ENCODE measurements around the gene NME8.
"Not testable (repeated sequence)": the region's sequence is repeated elsewhere in the genome, so short reads cannot be mapped to it uniquely, and the experiment has no call there.

The NME8 gene, protein sequence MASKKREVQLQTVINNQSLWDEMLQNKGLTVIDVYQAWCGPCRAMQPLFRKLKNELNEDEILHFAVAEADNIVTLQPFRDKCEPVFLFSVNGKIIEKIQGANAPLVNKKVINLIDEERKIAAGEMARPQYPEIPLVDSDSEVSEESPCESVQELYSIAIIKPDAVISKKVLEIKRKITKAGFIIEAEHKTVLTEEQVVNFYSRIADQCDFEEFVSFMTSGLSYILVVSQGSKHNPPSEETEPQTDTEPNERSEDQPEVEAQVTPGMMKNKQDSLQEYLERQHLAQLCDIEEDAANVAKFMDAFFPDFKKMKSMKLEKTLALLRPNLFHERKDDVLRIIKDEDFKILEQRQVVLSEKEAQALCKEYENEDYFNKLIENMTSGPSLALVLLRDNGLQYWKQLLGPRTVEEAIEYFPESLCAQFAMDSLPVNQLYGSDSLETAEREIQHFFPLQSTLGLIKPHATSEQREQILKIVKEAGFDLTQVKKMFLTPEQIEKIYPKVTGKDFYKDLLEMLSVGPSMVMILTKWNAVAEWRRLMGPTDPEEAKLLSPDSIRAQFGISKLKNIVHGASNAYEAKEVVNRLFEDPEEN

DNA sequence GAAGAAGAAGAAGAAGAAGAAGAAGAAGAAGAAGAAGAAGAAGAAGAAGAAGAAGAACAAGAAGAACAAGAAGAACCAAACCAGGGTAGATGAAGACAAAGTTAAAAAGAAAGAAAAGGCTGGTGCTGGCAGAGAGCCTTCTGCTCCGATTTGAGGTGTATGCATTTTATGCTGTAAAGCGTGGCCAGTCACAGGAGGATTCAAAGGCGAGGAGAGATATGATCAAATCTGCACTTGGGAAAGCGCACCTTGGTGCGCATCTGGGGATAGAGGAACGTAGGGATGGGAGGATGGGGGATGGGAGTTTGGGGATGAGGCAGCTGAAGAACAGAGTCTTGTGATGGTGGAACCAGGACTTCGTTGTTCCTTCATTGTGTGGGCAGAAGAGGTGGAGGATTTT, at the start of gene NME8:
Gene NME8 (plus strand): TSS at position 301 of the 400 bp plus-strand sequence. CDS start 1,670 bp downstream, outside the sequence.
- FAIRE-seq, result no peak

DNA sequence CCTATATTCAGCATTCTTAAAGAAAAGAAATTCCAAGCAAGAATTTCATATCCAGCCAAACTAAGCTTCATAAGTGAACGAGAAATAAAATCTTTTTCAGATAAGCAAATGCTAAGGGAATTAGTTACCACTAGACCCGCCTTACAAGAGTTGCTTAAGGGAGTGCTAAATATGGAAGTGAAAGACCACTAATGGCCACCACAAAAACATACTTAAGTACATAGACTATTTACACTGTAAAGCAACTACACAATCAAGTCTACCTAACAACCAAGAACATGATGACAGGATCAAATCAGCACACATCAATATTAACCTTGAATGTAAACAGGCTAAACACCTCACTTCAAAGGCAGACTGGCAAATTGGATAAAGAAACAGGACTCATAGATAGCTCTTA, 42.2 kb upstream of the NME8 start:
- no peak for FAIRE-seq

DNA sequence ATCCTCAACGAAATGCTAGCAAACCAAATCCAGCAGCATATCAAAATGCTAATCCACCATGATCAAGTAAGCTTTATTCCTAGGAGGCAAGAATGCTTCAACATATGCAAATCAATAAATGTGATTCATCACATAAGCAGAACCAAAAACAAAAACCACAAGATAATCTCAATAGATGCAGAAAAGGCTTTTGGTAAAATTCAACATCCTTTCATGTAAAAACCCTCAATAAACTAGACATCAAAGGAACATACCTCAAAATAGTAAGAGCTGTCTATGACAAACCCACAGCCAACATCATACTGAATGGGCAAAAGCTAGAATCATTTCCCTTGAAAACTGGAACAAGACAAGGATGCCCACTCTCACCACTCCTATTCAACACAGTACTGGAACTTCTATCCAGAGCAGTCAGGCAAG, 36.2 kb upstream of the NME8 start:
- FAIRE-seq, result not testable (repeated sequence)

DNA sequence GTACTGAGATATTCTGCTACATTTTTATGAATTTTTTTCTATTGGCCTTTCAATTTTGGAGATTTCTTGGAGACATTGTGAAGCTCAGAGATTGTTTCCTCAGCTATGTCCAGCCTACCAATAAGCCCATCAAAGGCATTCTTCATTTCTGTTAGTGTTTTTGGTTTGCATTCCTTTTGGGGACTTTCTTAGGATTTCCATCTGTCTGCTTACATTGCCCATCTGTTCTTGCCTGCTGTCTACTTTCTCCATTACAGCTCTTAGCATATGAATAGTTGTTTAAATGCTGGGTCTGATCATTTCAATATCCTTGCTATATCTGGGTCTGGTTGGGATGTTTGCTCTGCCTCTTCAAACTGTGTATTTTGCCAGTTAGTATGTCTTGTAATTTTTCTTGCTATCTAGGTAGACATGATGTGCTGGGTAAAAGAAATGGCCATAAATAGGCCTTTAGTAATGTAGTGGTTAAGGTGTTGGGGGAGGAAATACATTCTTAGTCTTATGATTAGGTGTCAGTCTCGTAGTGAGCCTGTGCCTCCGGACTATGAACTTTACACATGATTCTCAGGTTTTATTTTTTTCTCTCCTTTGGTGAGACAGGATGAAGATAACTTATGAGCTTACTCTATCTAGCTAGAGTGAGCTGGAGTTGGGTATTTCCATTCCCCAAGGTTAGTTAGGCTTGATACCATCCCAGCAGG, 32.6 kb upstream of the NME8 start:
- no peak for FAIRE-seq

DNA sequence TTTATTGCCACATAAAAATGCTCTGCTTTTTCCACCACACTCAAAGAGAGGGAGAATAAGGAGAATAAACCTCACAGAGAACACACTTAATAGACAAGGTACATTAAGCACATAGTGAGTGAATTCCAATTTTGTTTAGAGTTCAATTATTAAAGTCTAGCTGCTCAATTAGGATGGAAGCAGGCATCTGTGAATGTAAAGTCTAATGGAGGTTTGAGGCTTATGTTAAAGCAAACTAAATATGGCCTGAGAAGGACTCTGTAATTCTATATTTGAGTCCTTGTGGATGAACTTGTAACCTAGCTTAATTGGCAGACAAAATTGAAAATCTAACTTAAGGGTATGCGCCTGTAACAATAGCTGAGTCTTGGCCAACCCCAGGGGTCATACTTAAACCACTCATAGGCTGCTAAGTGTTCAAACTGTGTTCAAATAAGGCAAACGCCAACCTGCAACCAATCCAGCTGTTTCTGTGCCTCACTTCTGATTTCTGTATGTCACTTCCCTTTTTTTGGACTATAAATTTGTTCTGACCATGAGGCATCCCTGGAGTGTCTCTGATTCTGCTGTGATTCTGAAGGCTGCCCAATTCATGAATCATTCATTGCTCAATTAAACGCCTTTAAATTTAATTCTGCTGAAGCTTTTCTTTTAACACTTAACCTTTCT, 31.3 kb upstream of the NME8 start:
- no peak for FAIRE-seq

DNA sequence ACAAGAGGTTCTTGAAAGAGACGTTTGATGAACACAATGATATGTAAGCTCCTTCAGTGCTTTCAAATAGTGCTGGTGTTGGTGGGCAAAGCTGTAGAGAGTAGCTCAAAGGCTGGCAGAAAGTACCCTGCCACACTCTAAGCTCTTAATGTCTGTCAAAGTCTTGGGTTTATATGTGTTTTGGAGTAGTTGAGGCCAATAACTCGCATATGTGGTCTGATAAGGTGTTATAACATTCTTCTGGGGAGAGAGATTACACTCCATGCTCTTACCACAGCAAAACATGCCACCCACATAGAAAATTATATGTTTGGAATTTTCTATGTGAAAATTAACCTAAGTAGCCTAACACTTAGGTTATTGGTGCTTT, 30.8 kb upstream of the NME8 start:
- no peak for FAIRE-seq

DNA sequence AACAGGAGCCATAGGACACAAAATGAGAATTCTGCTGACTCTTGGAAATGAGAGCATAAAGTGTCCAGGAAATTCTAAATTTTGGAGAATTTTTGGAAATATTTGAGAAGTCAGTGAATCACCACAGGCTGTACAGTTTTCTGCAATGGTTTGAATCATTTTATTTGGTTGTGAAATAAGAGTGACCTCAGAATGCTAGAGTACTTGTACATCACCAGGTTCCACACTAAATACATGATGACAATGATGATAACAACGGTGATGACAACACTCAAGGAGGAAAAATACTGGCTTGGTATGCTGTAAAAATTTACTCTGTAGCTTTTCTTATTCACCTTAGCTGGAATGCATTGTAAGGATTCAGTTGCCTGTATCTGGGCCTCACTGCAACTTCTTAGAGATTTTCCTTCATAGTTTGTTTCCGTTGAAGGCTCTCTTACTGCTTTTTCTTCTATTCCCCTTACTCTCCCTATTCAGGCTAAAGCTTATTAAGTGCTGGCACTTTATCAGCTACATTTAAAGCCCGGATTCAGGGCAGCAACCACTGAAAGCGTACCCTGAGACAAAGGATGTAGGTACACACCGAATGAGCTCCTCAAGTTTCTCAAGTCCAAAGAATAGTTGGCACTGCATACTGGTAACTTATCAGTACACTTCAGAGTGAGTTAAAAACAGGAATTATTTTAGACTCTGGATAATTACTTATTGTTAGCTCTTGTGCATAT, 30.2 kb upstream of the NME8 start:
- no peak for FAIRE-seq

DNA sequence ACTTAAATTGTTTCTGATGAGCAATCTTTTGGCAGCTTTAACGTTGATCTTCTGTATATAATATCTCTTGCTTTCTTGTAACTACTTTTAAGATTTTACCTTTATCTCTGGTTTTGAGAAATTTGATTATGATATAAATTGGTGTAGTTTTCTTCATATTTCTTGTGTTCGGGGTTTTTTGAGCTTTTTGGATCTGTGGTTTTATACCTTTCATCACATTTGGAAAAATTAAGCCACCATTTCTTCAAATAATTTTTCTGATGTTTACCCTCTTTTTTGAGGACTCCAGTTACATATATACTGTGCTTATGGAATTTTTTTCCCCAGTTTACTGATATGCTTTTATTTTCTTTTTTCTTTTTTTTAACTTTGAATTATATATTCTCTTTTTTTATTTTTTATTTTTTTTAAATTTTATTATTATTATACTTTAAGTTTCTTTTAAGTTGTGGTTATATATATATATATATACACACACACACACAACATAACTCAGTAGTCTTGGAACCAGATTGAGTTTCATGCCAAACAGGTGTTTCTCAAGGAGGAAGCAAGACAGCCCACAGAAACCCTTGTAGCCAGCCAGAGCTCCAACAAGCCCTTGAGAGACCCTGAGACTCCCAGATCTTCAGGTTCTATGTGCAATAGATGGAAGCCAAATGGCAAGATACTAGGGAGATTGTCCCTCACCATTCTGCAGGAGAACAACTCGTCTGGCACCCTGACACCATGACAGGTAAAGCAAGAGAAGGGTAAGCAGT, 27.5 kb upstream of the NME8 start:
- peak; percentile 21 for FAIRE-seq

DNA sequence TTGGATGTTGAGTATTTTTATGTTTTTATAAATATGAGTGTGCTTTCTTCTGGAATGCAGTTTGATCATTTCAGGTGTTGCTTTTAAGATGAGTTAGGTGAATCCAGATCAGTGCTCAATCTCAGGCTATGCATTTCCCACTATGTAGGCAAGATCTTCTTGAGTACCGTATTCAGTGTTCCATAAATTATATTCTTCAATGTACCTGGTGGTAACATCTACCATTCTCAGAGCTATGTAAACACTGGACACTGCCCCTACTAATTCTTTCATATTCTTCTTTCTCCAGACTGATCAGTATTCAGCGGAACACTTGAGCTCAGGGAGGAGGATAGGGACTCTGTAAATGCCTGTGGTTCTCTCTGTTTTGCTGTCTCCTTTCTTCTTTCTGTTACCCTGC, 25.5 kb upstream of the NME8 start:
- no peak for FAIRE-seq

DNA sequence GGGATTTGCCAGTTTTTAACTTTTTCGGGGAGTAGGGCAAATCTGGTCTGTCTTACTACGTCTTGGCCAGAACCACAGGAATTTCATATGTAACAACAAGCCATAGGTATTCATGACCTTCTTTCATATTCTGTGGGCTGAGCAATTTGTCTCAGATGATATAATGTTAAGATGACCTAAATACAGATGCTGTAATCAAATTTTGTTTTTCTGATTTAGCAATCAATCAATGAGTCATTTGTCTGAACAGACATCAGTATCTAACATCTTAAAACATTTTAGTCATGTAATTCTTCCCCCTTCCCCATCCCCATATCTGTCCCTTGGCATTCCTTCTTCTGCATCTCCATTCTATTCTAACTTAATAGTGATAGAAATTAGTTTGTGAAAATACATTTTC, 24.8 kb upstream of the NME8 start:
- no peak for FAIRE-seq

DNA sequence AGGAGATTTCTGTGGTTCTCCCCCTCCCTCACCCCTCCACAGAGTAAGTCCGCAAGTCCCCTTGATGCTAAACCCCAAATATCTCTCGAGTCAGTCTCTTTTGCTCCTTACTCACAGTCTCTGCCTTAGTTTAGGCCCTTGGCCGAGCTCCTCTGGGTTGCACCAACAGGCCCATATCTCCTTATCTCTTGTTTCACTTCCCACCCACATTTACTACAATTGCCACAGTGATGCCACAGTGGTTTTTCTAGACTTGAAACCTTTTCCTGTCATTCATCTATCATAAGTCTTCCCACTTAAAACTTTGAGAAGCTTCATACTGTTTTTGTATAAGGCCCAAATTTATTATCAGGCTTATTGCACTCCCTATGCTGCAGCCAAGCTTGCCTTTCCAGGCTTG, 23.4 kb upstream of the NME8 start:
- FAIRE-seq, result no peak

DNA sequence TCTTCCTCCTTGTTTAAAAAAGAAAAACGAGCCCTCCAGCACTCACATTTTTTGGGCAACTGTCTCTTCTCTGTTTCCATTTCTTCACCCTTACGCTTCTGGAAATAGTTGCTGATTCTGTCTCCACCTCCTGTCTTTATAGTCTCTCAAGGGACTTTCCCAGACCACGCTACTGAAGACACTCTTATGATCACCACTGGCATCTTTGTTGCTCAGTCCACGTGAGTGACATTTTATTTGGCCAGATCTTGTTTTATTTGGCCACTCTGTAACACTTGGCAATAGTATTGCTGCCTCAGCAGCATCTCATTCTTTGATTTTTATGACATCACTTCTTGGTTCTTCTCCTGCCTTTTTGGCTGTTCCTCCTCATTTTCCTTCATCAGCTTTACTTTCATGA, 21.6 kb upstream of the NME8 start:
- FAIRE-seq, result no peak

DNA sequence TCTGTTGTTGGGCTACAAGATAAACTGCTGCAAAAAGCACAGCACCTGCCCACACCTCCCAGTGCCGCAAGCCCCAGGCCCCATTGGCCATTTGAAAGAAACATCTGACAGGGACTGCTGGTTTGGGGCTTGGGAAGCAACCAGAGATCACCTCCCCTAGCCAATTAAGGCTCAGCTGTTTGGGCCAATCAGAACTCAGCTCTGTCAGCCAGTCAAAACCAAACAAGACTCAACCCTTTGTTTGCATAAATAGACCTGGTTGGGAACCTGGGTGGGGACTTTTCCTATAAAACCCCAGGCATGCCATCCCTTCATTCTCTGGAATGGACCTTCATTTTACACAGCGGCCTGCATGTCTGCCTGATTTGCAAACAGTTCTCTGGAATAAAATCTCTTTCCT, 17.2 kb upstream of the NME8 start:
- no peak for FAIRE-seq

DNA sequence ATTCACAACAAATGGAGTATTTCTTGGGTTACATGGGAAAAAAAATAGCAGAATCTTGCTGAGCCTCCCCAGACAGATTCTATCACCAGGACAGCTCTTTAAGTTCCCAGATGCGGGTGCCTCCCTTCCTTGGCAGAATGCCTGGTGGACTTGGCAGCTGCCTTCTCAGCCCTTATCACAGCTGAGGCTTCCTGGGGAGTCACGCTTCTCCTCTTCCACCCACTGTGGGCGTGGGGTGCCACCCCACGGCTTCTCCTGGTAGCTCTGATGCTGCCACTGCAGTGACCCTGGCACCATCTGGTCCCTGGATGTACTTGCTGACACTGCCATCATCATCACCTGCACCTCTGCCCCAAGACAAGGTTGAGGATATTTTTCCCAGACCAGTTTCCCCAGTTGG, 16.2 kb upstream of the NME8 start:
- no peak for FAIRE-seq

DNA sequence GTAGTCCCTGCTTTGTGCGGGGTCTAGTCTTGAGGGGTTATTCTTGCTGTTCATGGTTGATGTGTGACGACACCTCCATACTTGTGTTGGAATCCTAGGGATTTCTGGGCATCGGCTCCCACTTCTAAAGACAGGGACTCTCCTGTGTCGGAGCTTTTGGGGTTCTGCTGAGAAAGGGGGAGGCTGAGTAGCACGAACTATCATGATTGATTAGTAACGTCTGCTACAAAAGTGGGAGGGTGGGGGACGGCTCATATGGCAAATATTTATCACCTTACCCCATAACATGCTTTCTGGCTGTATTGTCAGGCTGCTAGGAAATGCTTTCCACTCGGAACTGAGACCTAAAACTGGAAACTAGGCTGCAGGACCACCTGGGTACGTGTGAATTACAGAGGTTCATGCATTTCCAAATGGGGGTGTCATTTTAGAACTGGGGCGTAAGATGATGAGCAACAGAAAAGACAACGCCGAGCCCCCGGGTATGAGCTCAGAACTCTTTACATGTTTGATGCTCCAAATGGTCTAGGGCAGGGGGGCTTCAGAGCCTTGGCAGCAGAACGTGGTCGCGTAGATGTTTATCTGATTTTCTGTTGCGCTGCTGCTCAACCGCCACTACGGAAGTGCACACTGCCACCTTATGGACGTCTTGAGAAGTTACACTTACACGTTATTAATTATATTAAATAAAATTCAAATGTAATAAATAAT, 15.1 kb upstream of the NME8 start:
- peak; percentile 61 for FAIRE-seq

DNA sequence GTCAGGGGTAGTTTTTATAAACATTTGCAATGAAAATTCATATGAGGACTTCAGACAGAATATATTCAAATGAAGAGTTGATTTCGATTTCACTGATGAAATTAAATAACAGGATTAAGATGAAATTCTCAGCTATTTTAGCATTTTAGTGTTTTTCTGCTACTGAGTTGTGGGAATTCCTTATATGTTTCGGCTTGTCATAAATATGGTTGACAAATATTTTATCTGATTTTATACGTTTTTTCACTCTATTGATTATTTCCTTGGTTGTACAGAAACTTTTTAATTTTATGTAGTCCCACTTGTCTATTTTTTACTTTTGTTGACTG, 14.6 kb upstream of the NME8 start:
- FAIRE-seq, result no peak

DNA sequence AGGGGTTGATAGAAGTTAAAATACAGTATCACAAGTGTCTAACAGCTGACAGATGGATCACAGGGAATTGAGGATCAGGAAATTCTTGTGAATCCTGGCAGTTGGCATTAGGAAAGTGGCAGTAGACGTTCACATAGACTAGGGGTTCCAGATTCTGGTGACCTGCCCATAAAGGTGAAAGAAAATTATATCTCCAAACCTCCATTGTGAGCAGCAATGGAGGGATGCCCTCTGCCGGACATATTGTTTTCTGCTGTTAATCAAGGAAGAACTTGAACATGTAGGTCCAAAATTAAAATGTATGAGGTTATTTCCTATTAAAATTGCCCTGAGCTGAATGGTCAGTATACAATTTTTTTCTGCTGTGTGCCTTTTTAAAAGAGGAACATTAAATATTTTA, 5.1 kb downstream of the NME8 start:
- FAIRE-seq, result no peak

DNA sequence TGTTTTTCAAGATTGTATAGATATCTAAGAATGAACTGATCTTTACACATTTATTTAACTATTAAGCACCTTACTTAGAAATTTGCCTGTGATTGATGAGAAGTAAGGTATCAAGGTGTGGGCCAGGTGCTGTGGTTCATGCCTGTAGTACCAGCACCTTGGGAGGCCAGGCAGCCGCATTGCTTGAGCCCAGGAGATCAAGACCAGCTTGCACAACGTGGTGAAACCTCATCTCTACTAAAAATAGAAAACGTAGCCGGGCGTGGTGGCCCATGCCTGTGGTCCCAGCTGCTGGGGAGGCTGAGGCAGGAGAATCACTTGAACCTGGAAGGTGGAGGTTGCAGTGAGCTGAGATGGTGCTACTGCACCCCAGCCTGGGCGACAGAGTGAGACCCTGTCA, 33.7 kb downstream of the NME8 start:
- no peak for FAIRE-seq

DNA sequence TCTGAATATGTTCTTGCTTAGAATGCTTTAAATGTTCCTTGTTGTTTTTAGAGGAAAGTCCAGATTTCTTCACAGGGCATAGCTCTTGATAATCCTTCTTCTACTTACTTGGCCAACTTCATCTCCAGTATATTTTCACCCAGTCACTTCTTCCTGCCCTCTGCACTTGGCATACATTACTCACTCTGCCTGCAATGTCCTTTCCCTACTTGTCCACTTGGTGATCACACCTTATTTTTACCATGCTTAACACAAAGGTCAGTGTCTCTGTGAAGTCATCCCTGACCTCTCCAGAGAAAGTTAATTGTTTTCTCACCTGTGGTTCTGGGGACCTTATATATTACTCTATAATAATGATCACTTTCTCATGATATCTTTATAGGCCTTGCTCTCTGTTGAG, 45.0 kb downstream of the NME8 start:
- no peak for FAIRE-seq

DNA sequence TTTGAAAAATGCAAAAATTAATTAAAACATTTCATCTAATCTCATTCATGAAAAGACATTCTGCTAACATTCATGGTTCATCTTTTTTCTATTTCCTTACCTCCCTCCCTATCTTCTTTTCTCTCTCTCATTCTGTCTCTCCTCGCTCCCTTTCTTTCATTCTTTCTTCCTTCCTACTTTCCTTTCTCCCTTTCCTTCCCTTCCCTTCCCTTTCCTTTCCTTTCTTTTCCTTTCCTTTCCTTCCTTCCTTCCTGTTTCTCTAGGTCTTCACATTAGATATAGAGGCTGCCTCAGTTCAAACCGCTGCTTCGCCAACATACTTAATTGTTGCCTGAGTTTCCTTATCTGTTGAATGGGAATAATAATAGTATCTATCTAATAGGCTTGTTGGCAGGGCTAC, 46.3 kb downstream of the NME8 start:
- no peak for FAIRE-seq

DNA sequence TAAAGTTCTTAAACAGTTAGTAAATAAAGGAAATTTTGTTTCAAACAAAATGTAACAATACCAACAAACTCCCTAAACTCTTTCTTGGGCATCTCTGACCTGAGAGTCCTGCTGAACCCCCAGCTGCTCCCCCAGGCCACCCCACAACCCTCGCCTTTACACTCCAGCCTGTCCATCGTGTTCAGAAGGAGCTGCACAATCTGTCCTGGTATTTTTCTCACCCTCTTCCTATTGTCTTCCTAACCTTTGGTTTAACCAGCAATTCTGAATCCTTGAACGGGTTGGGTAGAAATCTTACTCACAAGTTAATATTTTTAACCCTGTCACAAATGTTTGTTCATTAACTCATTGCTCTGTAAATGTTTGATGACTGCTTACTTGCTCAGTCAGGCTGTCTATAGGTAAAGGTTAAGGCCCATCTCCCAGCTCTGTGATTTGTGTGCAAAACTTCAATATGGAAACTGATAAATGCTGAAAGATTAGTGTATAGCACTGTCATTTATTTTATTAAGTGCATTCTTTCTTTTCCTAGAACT, 51.4 kb downstream of the NME8 start:
- no peak for FAIRE-seq
